ENCODE results near the gene CADPS.

CADPS gene

DNA sequence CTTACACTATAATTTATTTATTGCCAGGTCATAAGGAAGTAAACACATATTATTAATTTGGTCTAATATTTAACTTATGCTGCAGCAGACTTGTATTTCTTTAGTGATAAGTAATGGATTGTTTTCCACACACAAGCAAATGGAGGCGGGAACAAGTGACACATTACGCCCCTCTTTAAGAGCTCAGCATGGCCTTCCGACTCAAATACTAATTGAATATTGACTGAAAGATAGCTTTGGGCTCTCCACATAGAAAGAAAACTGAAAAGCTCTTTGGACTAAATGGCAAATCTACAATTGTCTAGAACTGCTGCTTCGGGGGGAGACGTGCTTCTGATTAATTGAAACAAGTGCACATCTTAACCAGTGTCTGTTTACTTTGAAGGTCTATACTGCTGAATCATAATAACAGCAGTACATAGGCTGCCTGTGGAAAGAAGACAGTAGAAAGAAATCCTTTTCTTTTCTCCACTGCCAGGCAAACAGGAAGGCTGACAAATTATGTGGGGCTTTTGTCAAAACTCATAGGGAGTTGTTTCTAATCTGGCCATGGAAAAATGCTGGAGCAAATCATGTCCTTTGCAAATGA lies 15.9 kb downstream of the CADPS start:
- in situ Hi-C loops (cut with HindIII; ENCODE audit: low pct_unique_long_range_greater_than_20kb, low sequenced_read_pairs): no loop called here
- no peak for TF ChIP-seq JUND (IDR thresholded peaks at IDR 0.05; ENCODE audit: low read depth)
- no peak for DNase-seq (ENCODE audit: low read depth in 1 of 2, low spot score in 1 of 2)

DNA sequence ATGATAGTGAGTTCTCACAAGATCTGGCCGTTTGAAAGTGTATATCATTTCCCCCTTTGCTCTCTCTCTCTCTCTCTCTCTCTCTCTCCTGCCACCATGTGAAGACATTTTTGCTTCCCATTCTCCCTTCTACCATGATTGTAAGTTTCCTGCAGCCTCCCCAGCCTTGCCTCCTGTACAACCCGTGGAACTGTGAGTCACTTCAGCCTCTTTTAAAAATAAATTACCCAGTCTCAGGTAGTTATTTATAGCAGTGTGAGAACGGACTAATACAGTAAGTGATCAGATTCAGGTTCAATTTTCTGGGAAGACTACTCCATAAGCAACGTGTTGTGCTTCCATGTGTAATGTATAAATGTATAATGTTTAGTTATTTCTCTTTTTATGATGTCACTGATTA lies 29.2 kb downstream of the CADPS start:
- DNase-seq (ENCODE audit: low read depth in 1 of 2, low spot score in 1 of 2): no peak
- no peak for TF ChIP-seq JUND (IDR thresholded peaks at IDR 0.05; ENCODE audit: low read depth)
- in situ Hi-C loops (cut with HindIII; ENCODE audit: low pct_unique_long_range_greater_than_20kb, low sequenced_read_pairs): no loop called here

- DNase-seq (ENCODE audit: low read depth in 1 of 2, low spot score in 1 of 2): no peak
- in situ Hi-C loops (cut with HindIII; ENCODE audit: low pct_unique_long_range_greater_than_20kb, low sequenced_read_pairs): no loop called here
- no peak for TF ChIP-seq JUND (IDR thresholded peaks at IDR 0.05; ENCODE audit: low read depth)
Observed at GRCh38 chr3:62843508-62843907, 31.7 kb downstream of the CADPS start.

DNA sequence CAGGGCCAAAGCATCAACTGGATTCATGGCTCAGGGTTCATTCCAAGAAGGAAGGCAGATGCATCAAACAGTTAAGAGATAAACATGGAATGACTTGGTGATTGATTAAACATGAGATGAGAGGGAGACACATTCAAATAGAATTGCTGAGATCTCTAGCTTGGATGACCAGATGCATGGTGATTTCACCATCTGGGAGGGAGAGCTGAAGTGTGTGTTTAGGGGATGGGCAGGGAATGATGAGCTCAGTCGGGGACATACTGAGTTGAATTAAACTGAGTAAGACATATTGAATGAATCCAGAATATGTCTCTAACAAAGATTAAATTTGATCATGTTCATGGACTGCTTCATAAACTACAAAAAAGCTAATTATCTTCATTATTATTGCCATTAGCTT lies 35.5 kb downstream of the CADPS start:
- in situ Hi-C loops (cut with HindIII; ENCODE audit: low pct_unique_long_range_greater_than_20kb, low sequenced_read_pairs): no loop called here
- DNase-seq (ENCODE audit: low read depth in 1 of 2, low spot score in 1 of 2): no peak
- no peak for TF ChIP-seq JUND (IDR thresholded peaks at IDR 0.05; ENCODE audit: low read depth)

- in situ Hi-C loops (cut with HindIII; ENCODE audit: low pct_unique_long_range_greater_than_20kb, low sequenced_read_pairs): no loop called here
- no peak for DNase-seq (ENCODE audit: low read depth in 1 of 2, low spot score in 1 of 2)
- TF ChIP-seq JUND (IDR thresholded peaks at IDR 0.05; ENCODE audit: low read depth): no peak
Observed at GRCh38 chr3:62837145-62837787, 38.0 kb downstream of the CADPS start.

DNA sequence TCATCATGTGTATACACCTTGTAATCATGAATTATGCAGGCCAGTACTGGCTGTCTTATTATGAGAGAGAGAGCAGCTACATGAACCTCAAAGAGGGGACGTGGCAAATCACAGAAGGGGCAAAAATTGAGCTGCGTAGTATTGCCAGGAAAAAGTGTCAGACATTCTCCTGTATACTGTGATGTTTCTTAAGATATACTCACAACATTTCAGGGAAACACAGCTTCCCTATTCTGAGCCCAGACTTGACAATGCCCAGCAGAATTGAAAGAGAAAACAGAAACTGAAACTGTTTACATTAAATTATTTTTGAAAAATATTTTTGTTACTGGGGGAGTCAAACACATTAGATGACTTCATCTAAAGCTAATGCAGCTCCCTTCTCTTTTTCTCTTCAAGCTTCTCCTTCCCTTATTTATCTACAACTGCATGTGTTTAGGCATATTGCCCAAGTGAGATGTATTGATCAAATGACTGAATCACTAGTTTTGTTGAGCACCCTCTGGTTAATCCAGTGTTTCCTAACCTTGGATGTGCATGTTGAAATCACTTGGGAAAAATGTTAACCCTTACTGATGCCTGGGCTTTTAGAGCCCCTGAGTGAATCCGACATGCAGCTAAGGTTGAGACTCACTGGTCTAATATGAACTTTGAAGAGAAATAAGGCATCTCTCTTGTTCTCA lies 39.5 kb downstream of the CADPS start:
- in situ Hi-C loops (cut with HindIII; ENCODE audit: low pct_unique_long_range_greater_than_20kb, low sequenced_read_pairs): no loop called here
- TF ChIP-seq JUND (IDR thresholded peaks at IDR 0.05; ENCODE audit: low read depth): no peak
- DNase-seq (ENCODE audit: low read depth in 1 of 2, low spot score in 1 of 2): no peak

- in situ Hi-C loops (cut with HindIII; ENCODE audit: low pct_unique_long_range_greater_than_20kb, low sequenced_read_pairs): no loop called here
- no peak for TF ChIP-seq JUND (IDR thresholded peaks at IDR 0.05; ENCODE audit: low read depth)
- DNase-seq (ENCODE audit: low read depth in 1 of 2, low spot score in 1 of 2): peak in 1 of 2 experiments; percentile 2
Observed at GRCh38 chr3:62833538-62833937, 41.7 kb downstream of the CADPS start.

DNA sequence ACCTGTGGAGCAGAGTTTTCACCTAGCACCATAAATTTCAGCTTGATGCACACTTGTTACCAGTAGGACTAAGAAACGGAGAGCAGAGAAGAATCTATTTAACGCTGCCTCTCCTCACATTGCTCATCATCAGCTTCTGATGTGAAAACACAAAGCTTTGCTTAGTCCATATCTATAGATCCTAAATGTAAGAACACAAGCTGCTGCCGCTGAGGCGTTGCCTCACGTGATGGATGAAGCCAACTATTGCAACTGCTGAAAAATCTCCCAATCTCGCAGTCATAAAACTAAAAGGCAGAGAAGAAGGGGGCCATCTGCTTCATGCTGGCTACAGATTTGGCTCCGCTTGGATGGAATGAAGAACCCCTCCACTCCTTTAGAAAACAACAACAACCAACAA lies 42.7 kb downstream of the CADPS start:
- in situ Hi-C loops (cut with HindIII; ENCODE audit: low pct_unique_long_range_greater_than_20kb, low sequenced_read_pairs): no loop called here
- TF ChIP-seq JUND (IDR thresholded peaks at IDR 0.05; ENCODE audit: low read depth): no peak
- DNase-seq (ENCODE audit: low read depth in 1 of 2, low spot score in 1 of 2): no peak

GRCh38 chr3:62830727-62831322 lies 44.4 kb downstream of the CADPS start:
- DNase-seq (ENCODE audit: low read depth in 1 of 2, low spot score in 1 of 2): no peak
- no peak for TF ChIP-seq JUND (IDR thresholded peaks at IDR 0.05; ENCODE audit: low read depth)
- in situ Hi-C loops (cut with HindIII; ENCODE audit: low pct_unique_long_range_greater_than_20kb, low sequenced_read_pairs): no loop called here

DNA sequence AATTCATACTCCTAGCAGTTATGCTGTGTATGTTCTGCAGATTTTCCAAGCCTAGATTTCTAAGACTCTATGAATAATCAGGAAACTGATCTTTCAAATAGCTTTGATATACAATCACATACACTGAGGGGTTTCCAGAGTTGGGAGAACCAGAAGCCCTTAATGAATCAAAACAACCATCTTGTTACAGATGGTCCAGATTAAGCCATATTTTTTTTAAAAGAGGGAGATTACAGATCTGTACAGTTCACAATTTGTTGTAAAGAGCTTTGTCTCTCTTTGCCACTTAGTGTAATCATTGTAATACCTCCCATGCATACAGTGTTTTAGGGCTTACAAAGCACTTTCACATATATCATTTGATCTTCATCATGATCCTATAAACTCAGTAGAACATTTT lies 47.7 kb downstream of the CADPS start:
- in situ Hi-C loops (cut with HindIII; ENCODE audit: low pct_unique_long_range_greater_than_20kb, low sequenced_read_pairs): no loop called here
- TF ChIP-seq JUND (IDR thresholded peaks at IDR 0.05; ENCODE audit: low read depth): no peak
- DNase-seq (ENCODE audit: low read depth in 1 of 2, low spot score in 1 of 2): no peak

DNA sequence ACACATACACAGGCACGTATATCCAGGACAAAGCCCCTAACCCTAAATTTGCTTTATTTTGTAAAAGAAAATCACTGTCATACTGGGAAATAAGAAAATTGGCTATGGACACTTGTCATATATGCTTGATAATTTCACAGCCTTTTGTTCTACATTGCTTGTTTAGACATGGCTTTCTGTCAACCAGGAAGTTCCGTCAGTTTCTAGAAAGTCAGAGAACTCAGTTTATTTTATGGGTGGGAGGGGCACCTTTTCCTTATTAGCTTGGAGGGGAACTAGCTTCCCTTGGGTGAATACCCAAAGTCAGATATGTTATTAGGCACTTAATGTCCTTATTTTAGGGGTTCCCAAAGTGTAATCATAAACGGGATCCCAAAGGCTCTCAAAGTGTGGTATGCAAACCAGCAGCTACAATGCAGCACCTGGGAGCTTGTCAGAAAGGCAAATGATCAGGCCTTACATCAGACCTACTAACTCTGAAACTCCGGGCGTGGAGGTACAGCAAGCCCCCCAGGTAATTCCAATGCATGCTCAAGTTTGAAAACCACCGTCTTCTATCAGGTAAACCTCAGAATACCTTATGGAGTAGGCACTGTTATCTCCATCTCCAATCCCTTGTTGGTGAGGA lies 50.1 kb downstream of the CADPS start:
- no peak for DNase-seq (ENCODE audit: low read depth in 1 of 2, low spot score in 1 of 2)
- in situ Hi-C loops (cut with HindIII; ENCODE audit: low pct_unique_long_range_greater_than_20kb, low sequenced_read_pairs): no loop called here
- no peak for TF ChIP-seq JUND (IDR thresholded peaks at IDR 0.05; ENCODE audit: low read depth)

- no peak for DNase-seq (ENCODE audit: low read depth in 1 of 2, low spot score in 1 of 2)
- in situ Hi-C loops (cut with HindIII; ENCODE audit: low pct_unique_long_range_greater_than_20kb, low sequenced_read_pairs): no loop called here
- no peak for TF ChIP-seq JUND (IDR thresholded peaks at IDR 0.05; ENCODE audit: low read depth)
Observed at GRCh38 chr3:62823461-62824050, 51.7 kb downstream of the CADPS start.
